HepG2 (cell line): ENCODE data around the gene ST8SIA2. TPM values are rescaled to one million over a fixed set of nuclear protein-coding genes. Genes with fewer than 3 reads are reported as not detected.

Experiments
- ATAC-seq: fragments of 200-7000 bp; cut with Tn5 transposase; 3 replicates; pipeline ENCODE4 v1.9.1; 2020; ENCODE audit warnings: mild to moderate bottlenecking, moderate library complexity
- BruUV-seq: library from RNA; stranded (reverse); fragments of 400-500 nt; replicated peaks from 2 replicates; lab custom pipeline; 2021; lab: Mats Ljungman, UMichigan
- CTCF ChIA-PET: fragments of 300-600 bp; formaldehyde crosslinking; extraction: SDS; loops from one replicate; lab custom pipeline; 2021; ENCODE audit warnings: low total read pairs, inconsistent platforms, low intra/inter-chr PET ratio; lab: Yijun Ruan, JAX
- POLR2A ChIA-PET: fragments of 350-600 bp; sonication (Branson Sonifier 250); formaldehyde crosslinking; loops from one replicate; lab custom pipeline; 2020; ENCODE audit warnings: antibody characterized with exemption, inconsistent platforms; lab: Yijun Ruan, JAX
- DNase-seq: peaks from one replicate; pipeline ENCODE4 v3.0.0-alpha.2; 2015; ENCODE audit warnings: low spot score
- FAIRE-seq: peaks from 3 replicates; lab custom pipeline; 2011; peaks lifted over from hg19 to GRCh38; lab: Jason Lieb, UNC
- H2AFZ ChIP-seq: one replicate; pipeline ENCODE4 v1.6.1; 2011; ENCODE audit warnings: low read length, inconsistent platforms
- H3K27ac ChIP-seq: fragments of 300-600 bp; 3 replicates; pipeline ENCODE4 v1.8.0; 2011; ENCODE audit warnings: mixed run types, mild to moderate bottlenecking, mixed read lengths, low read length, inconsistent platforms; ENCODE audit not compliant: insufficient read depth; ENCODE audit errors: extremely low read length
- H3K27me3 ChIP-seq, 2 experiments: fragments of 200-600 bp in 1 of 2; 2 replicates in 1 of 2; 3 replicates in 1 of 2; pipeline versions ENCODE4 v1.6.0 to v1.8.0; 2011; ENCODE audit warnings: low read length in 2 of 2, mild to moderate bottlenecking in 2 of 2, moderate library complexity in 2 of 2, inconsistent platforms in 1 of 2; ENCODE audit not compliant: insufficient read depth in 2 of 2, control insufficient read depth in 1 of 2
- H3K36me3 ChIP-seq, 2 experiments: fragments of 200-600 bp in 1 of 2; replicated peaks in 1 of 2; 2 replicates in 1 of 2; 3 replicates in 1 of 2; pipeline versions ENCODE4 v1.5.1 to v1.8.0; 2011; ENCODE audit warnings: low read length in 2 of 2, inconsistent platforms in 1 of 2; ENCODE audit not compliant: insufficient read depth in 2 of 2, control insufficient read depth in 1 of 2
- H3K4me1 ChIP-seq: 2 replicates; pipeline ENCODE4 v1.5.1; 2012; ENCODE audit warnings: low read length, inconsistent platforms; ENCODE audit not compliant: insufficient read depth
- H3K4me2 ChIP-seq: 2 replicates; pipeline ENCODE4 v1.6.0; 2011; ENCODE audit warnings: low read depth, low read length, inconsistent platforms
- H3K4me3 ChIP-seq, 3 experiments: fragments of 200-600 bp in 1 of 3; sonication (generic), shearing (Covaris generic) in 1 of 3; replicated peaks in 1 of 3; 2 replicates each; pipeline ENCODE4 v1.5.1; 2011 to 2016; ENCODE audit warnings: low read length in 3 of 3, inconsistent platforms in 2 of 3, low read depth in 2 of 3, mild to moderate bottlenecking in 2 of 3, control low read depth in 1 of 3, mixed read lengths in 1 of 3; ENCODE audit not compliant: insufficient read depth in 1 of 3
- H3K79me2 ChIP-seq: one replicate; pipeline ENCODE4 v1.6.1; 2011; ENCODE audit warnings: low read length, inconsistent platforms; ENCODE audit not compliant: insufficient read depth
- H3K9ac ChIP-seq: 2 replicates; pipeline ENCODE4 v1.6.0; 2011; ENCODE audit warnings: mild to moderate bottlenecking, low read depth, low read length, inconsistent platforms; ENCODE audit not compliant: insufficient read depth
- H3K9me3 ChIP-seq: 2 replicates; pipeline ENCODE4 v1.5.1; 2012; ENCODE audit warnings: mild to moderate bottlenecking, low read length
- H4K20me1 ChIP-seq: 2 replicates; pipeline ENCODE4 v1.6.0; 2011; ENCODE audit warnings: inconsistent platforms, mild to moderate bottlenecking, low read length, moderate library complexity; ENCODE audit not compliant: insufficient read depth
- ARID4A ChIP-seq: sonication (generic); formaldehyde crosslinking; IDR thresholded peaks from 2 replicates; pipeline ENCODE4 v1.5.0; 2020; ENCODE audit warnings: mild to moderate bottlenecking, missing genetic modification reagents, borderline replicate concordance
- CENPX ChIP-seq: sonication (generic); formaldehyde crosslinking; IDR thresholded peaks from 2 replicates; pipeline ENCODE4 v1.9.0; 2021; ENCODE audit warnings: mild to moderate bottlenecking, missing genetic modification reagents, moderate library complexity
- FOSL2 ChIP-seq: sonication (generic); formaldehyde crosslinking; IDR thresholded peaks from 2 replicates; pipeline ENCODE4 v1.4.0; 2020; ENCODE audit warnings: missing genetic modification reagents
- GATAD1 ChIP-seq: IDR thresholded peaks from 2 replicates; pipeline ENCODE4 v1.6.1; 2016; ENCODE audit warnings: missing genetic modification reagents, missing compliant biosample characterization
- LCORL ChIP-seq, 2 experiments: fragments of 450-650 bp in 1 of 2; sonication (generic) in 1 of 2; formaldehyde crosslinking in 1 of 2; IDR thresholded peaks; 2 replicates each; pipeline versions ENCODE4 v1.5.0 to v1.6.1; 2017 to 2020; ENCODE audit warnings: antibody characterized with exemption in 1 of 2, missing genetic modification reagents in 1 of 2
- MATR3 ChIP-seq: sonication (generic); formaldehyde crosslinking; IDR thresholded peaks from 2 replicates; pipeline ENCODE4 v1.4.0; 2020; ENCODE audit warnings: missing genetic modification reagents
- SIX4 ChIP-seq: sonication (generic); formaldehyde crosslinking; IDR thresholded peaks from 2 replicates; pipeline ENCODE4 v1.4.0; 2020; ENCODE audit warnings: missing genetic modification reagents
- TRAFD1 ChIP-seq: sonication (generic); formaldehyde crosslinking; IDR thresholded peaks from 2 replicates; pipeline ENCODE4 v1.5.1; 2020; ENCODE audit warnings: missing genetic modification reagents, mild to moderate bottlenecking, borderline replicate concordance
- ZNF17 ChIP-seq: sonication (generic); formaldehyde crosslinking; IDR thresholded peaks from 2 replicates; pipeline ENCODE4 v1.5.0; 2020; ENCODE audit warnings: mild to moderate bottlenecking, missing genetic modification reagents
- ZNF503 ChIP-seq: sonication (generic); formaldehyde crosslinking; IDR thresholded peaks from 2 replicates; pipeline ENCODE4 v1.4.0; 2020; ENCODE audit warnings: missing genetic modification reagents
- WGBS: methylation state at CpG from one replicate; pipeline ENCODE4 v1.1.6; 2017; ENCODE audit warnings: low lambda C conversion rate; 5-methylcytosine and 5-hydroxymethylcytosine counted together
- in situ Hi-C: cut with HindIII; loops from 2 replicates; pipeline ENCODE4 v1.10.0; 2017; ENCODE audit warnings: low pct_unique_long_range_greater_than_20kb; ENCODE audit not compliant: extremely low pct_ligation_motif_present
- intact Hi-C: fragments of 100-400 bp; cut with micrococcal nuclease; formaldehyde crosslinking; loops from one replicate; pipeline ENCODE4 v1.10.0; 2022; ENCODE audit not compliant: unreplicated experiment
- polyA plus RNA-seq, 8 experiments: library from polyadenylated mRNA; depleted of rRNA in 3 of 8; stranded (reverse) in 7 of 8; unstranded in 1 of 8; fragments of >200 nt; fragmentation: Illumina TruSeq in 4 of 8; extraction: Trizol in 4 of 8; gene quantifications; 2 replicates each; pipeline versions ENCODE4 v1.2.1 to v1.2.3, GENCODE V29; 2011 to 2016; ENCODE audit warnings: low read depth in 4 of 8, missing spikeins in 1 of 8, mixed read lengths in 1 of 8; ENCODE audit not compliant: insufficient read depth in 1 of 8
- total RNA-seq, 5 experiments: library from RNA; depleted of rRNA; stranded (reverse); fragments of >200 nt; fragmentation: Illumina TruSeq; extraction: Trizol; gene quantifications; 2 replicates each; pipeline ENCODE4 v1.2.3, GENCODE V29; 2016; ENCODE audit warnings: low read depth in 1 of 5

The ST8SIA2 gene
- total and polyA plus RNA-seq, 2 of the 13 experiments (the other 11 are each of a cell fraction or from before 2014, with no cell fraction given) = not detected

GRCh38 chr15:92457471-92458041 lies 63.9 kb downstream of the ST8SIA2 start:
- H3K36me3 ChIP-seq = no peaks in the 10 kb centered on the region
- peaks cover 4 to 55% of the 10 kb centered on the region in 2 experiments; a peak in 4 of 5 replicates for H3K27me3 ChIP-seq
- intact Hi-C loops = no loop called here
- BruUV-seq = no TSS peak
- no peak for ATAC-seq
- H3K9ac ChIP-seq = no peak overlapping the region
- no peak overlapping the region for H2AFZ ChIP-seq
- TF ChIP-seq ZNF17 (CRISPR knock-in tag) (no peak), LCORL (IDR thresholded peaks at IDR 0.05) (no peak), LCORL (CRISPR knock-in tag; IDR thresholded peaks at IDR 0.05) (no peak)
- H3K4me1 ChIP-seq = no peaks in the 10 kb centered on the region
- ChIA-PET POLR2A (no interaction called here), CTCF (no interaction called here)
- 17% methylated on average over 13 of the region's 13 CpGs for WGBS
- in situ Hi-C loops = no loop called here
- FAIRE-seq = no peak
- H3K79me2 ChIP-seq = no peaks in the 10 kb centered on the region
- H3K9me3 ChIP-seq = no peaks in the 10 kb centered on the region
- H3K4me3 ChIP-seq = no peak overlapping the region
- H3K4me2 ChIP-seq = no peak overlapping the region
- no peak for DNase-seq
- H3K27ac ChIP-seq = no peak overlapping the region
- no peaks in the 10 kb centered on the region for H4K20me1 ChIP-seq

GRCh38 chr15:92460023-92460422 lies 66.3 kb downstream of the ST8SIA2 start:
- H2AFZ ChIP-seq = no peak overlapping the region
- H3K79me2 ChIP-seq = no peaks in the 10 kb centered on the region
- DNase-seq = no peak
- H3K4me1 ChIP-seq = no peaks in the 10 kb centered on the region
- in situ Hi-C loops (no loop called here), intact Hi-C loops (no loop called here)
- H3K4me2 ChIP-seq = no peak overlapping the region
- no peak overlapping the region for H3K9ac ChIP-seq
- no peak for FAIRE-seq
- POLR2A ChIA-PET = no interaction called here
- no peak overlapping the region for H3K27ac ChIP-seq
- ATAC-seq = no peak
- BruUV-seq = no TSS peak
- H4K20me1 ChIP-seq = no peaks in the 10 kb centered on the region
- CTCF ChIA-PET = no interaction called here
- no peak overlapping the region for H3K4me3 ChIP-seq
- WGBS = 38% methylated on average over 4 of the region's 4 CpGs
- H3K9me3 ChIP-seq = no peaks in the 10 kb centered on the region
- peaks cover 4 to 55% of the 10 kb centered on the region in 2 experiments; a peak in 4 of 5 replicates for H3K27me3 ChIP-seq
- H3K36me3 ChIP-seq = no peaks in the 10 kb centered on the region
- TF ChIP-seq CENPX (CRISPR knock-in tag) (no peak), GATAD1 (no peak), FOSL2 (no peak), SIX4 (CRISPR knock-in tag) (no peak), ZNF503 (CRISPR knock-in tag) (no peak), MATR3 (CRISPR knock-in tag) (no peak), TRAFD1 (CRISPR knock-in tag) (no peak), ARID4A (CRISPR knock-in tag) (no peak)
